Liver (tissue), 9 donors: ENCODE results near the gene CSMD2. TPM values are rescaled to one million over a fixed set of nuclear protein-coding genes. Genes with fewer than 3 reads are reported as not detected.
"Not testable (repeated sequence)": the region's sequence is repeated elsewhere in the genome, so short reads cannot be mapped to it uniquely, and the experiment has no call there.

Source experiments
- DNase-seq: peaks from one replicate; pipeline ENCODE4 v3.0.0-alpha.2; 2017; ENCODE audit warnings: low spot score
- H3K27ac ChIP-seq, 2 donors: one replicate each; pipeline ENCODE4 v1.7.0; 2013; ENCODE audit warnings: inconsistent platforms in 2 of 2, low read length in 2 of 2, control low read depth in 1 of 2, low read depth in 1 of 2, mild to moderate bottlenecking in 1 of 2
- H3K27me3 ChIP-seq, 4 donors: one replicate each; pipeline versions ENCODE4 v1.6.1 to v1.7.0; 2013; ENCODE audit warnings: low read length in 3 of 4, inconsistent platforms in 1 of 4, mild to moderate bottlenecking in 1 of 4, moderate library complexity in 1 of 4; ENCODE audit not compliant: control insufficient read depth in 4 of 4, insufficient read depth in 4 of 4
- H3K36me3 ChIP-seq, 4 donors: one replicate each; pipeline versions ENCODE4 v1.6.1 to v1.7.0; 2013; ENCODE audit warnings: low read length in 3 of 4, mild to moderate bottlenecking in 3 of 4, low read depth in 1 of 4, moderate library complexity in 1 of 4; ENCODE audit not compliant: control insufficient read depth in 4 of 4, insufficient read depth in 3 of 4
- H3K4me1 ChIP-seq, 4 donors: one replicate each; pipeline versions ENCODE4 v1.6.1 to v1.7.0; 2013; ENCODE audit warnings: low read length in 3 of 4, mild to moderate bottlenecking in 3 of 4, moderate library complexity in 1 of 4; ENCODE audit not compliant: control insufficient read depth in 4 of 4, insufficient read depth in 4 of 4
- H3K4me3 ChIP-seq, 3 donors: one replicate each; pipeline versions ENCODE4 v1.6.1 to v1.7.0; 2013; ENCODE audit warnings: low read length in 3 of 3, control low read depth in 1 of 3, low read depth in 1 of 3, mild to moderate bottlenecking in 1 of 3
- H3K9ac ChIP-seq, 2 donors: one replicate each; pipeline ENCODE4 v1.7.0; 2013; ENCODE audit warnings: low read length in 2 of 2, mild to moderate bottlenecking in 2 of 2, moderate library complexity in 2 of 2, control low read depth in 1 of 2, low read depth in 1 of 2
- H3K9me3 ChIP-seq, 4 donors: one replicate each; pipeline versions ENCODE4 v1.6.1 to v1.7.0; 2013; ENCODE audit warnings: low read length in 3 of 4; ENCODE audit not compliant: control insufficient read depth in 4 of 4
- FOXA1 ChIP-seq: IDR thresholded peaks from 2 replicates; pipeline ENCODE4 v1.6.1; 2016; ENCODE audit warnings: antibody characterized with exemption
- HNF4G ChIP-seq: IDR thresholded peaks from 2 replicates; pipeline ENCODE4 v1.6.1; 2016; ENCODE audit warnings: antibody characterized with exemption
- JUND ChIP-seq, 2 donors: IDR thresholded peaks; 2 replicates each; pipeline ENCODE4 v1.6.1; 2016; ENCODE audit warnings: antibody characterized with exemption in 2 of 2
- RAD21 ChIP-seq, 2 donors: IDR thresholded peaks; 2 replicates each; pipeline ENCODE4 v1.6.1; 2016; ENCODE audit warnings: antibody characterized with exemption in 2 of 2, mild to moderate bottlenecking in 2 of 2
- SP1 ChIP-seq: IDR thresholded peaks from 2 replicates; pipeline ENCODE4 v1.6.1; 2018; ENCODE audit warnings: antibody characterized with exemption, mild to moderate bottlenecking
- YY1 ChIP-seq: IDR thresholded peaks from 2 replicates; pipeline ENCODE4 v1.6.1; 2016; ENCODE audit warnings: antibody characterized with exemption, mild to moderate bottlenecking
- ZBTB33 ChIP-seq: IDR thresholded peaks from 2 replicates; pipeline ENCODE4 v1.6.1; 2016; ENCODE audit warnings: antibody characterized with exemption
- WGBS: extraction: QIAGEN DNeasy Blood & Tissue Kit; methylation state at CpG from one replicate; pipeline ENCODE4 v1.1.7; 2013; 5-methylcytosine and 5-hydroxymethylcytosine counted together
- polyA plus RNA-seq, 2 donors: library from polyadenylated mRNA; stranded (reverse) in 1 of 2; unstranded in 1 of 2; fragments of 200-250 nt in 1 of 2; fragments of >200 nt in 1 of 2; fragmentation: Nextera tagmentation in 1 of 2; extraction: Ambion mirVana in 1 of 2; gene quantifications; one replicate each; pipeline versions ENCODE4 v1.2.1 to v1.2.3, GENCODE V29; 2013 to 2015
- total RNA-seq, 2 donors: library from RNA; depleted of rRNA; stranded (reverse); fragments of >200 nt; gene quantifications; one replicate each; pipeline ENCODE4 v1.2.3, GENCODE V29; 2014
- TF ChIP-seq, protein P1 (sequence below): IDR thresholded peaks from 2 replicates; pipeline ENCODE4 v1.6.1; 2016; ENCODE audit warnings: antibody characterized with exemption
- TF ChIP-seq, protein P2 (sequence below): fragments of 150-350 bp; IDR thresholded peaks from 2 replicates; pipeline ENCODE4 v1.5.1; 2017; ENCODE audit warnings: improper control_type of control experiment, low read depth, low read length; ENCODE audit not compliant: missing input control
- donor health status: healthy.
- donor health status: healthy.
- donor health status: healthy.
- donor health status: healthy.
- donor health status: healthy.

The CSMD2 gene
- total and polyA plus RNA-seq, 4 donors = 0.08 to 0.09 TPM; not detected in 2

DNA sequence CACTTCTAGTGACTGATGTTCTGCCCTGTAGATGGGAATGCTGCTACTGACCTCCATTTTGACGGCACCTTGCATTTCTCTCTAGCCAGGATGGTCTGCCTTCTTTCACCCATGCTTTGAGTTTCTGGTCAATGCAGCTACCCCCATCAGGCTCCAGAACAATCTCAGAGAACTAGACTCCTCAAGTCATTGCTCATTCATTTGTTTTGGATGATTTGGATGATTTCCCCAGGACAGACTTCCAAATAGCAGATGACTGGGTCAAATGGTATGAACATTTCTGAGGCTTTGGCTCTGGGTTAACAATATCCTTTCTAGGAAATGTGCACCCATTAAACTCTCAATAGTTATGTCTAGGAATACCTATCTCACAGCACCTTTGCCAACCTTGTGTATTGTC is 63.9 kb downstream of the CSMD2 start:
- DNase-seq = no peak
- Histone ChIP-seq H3K4me1 (no peaks in the 10 kb centered on the region), H3K4me3 (no peak overlapping the region), H3K36me3 (no peaks in the 10 kb centered on the region), H3K27ac (no peak overlapping the region), H3K9me3 (no peaks in the 10 kb centered on the region), H3K9ac (no peak overlapping the region), H3K27me3 (peaks cover 0 to 7% (median 0%) of the 10 kb centered on the region in 4 donors)
- no peak for TF ChIP-seq HNF4G
- TF ChIP-seq, protein P1, sequence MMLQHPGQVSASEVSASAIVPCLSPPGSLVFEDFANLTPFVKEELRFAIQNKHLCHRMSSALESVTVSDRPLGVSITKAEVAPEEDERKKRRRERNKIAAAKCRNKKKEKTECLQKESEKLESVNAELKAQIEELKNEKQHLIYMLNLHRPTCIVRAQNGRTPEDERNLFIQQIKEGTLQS = no peak
- TF ChIP-seq, protein P2, sequence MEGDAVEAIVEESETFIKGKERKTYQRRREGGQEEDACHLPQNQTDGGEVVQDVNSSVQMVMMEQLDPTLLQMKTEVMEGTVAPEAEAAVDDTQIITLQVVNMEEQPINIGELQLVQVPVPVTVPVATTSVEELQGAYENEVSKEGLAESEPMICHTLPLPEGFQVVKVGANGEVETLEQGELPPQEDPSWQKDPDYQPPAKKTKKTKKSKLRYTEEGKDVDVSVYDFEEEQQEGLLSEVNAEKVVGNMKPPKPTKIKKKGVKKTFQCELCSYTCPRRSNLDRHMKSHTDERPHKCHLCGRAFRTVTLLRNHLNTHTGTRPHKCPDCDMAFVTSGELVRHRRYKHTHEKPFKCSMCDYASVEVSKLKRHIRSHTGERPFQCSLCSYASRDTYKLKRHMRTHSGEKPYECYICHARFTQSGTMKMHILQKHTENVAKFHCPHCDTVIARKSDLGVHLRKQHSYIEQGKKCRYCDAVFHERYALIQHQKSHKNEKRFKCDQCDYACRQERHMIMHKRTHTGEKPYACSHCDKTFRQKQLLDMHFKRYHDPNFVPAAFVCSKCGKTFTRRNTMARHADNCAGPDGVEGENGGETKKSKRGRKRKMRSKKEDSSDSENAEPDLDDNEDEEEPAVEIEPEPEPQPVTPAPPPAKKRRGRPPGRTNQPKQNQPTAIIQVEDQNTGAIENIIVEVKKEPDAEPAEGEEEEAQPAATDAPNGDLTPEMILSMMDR = no peak
- TF ChIP-seq FOXA1 = no peak
- TF ChIP-seq ZBTB33 = no peak
- no peak for TF ChIP-seq JUND (IDR thresholded peaks at IDR 0.05)
- 95% methylated on average over 1 of the region's 1 CpG for WGBS

DNA sequence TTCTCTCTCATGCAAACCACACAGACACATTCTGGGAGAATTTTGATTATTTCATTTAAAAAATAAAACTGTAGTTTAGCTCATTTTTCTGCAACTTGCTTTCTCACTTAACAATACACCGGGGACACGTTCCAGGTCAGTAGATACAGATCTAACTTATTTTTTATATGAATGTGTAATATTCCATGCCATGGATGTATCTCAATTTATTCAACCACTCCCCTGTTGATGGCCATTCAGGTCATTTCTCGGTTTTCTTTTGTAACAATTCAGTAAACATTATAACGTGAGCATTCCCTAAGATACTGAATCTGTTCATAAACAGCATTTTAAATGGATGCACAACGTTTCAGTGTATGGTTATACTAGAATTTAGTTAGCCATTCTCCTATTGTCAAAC is 64.7 kb downstream of the CSMD2 start:
- WGBS = 69% methylated on average over 5 of the region's 5 CpGs
- H3K36me3 ChIP-seq = no peaks in the 10 kb centered on the region
- no peak overlapping the region for H3K27ac ChIP-seq
- no peaks in the 10 kb centered on the region for H3K9me3 ChIP-seq
- DNase-seq = no peak
- H3K4me1 ChIP-seq = no peaks in the 10 kb centered on the region
- H3K4me3 ChIP-seq = no peak overlapping the region
- no peak overlapping the region for H3K9ac ChIP-seq
- TF ChIP-seq YY1 = no peak
- no peak for TF ChIP-seq RAD21 (IDR thresholded peaks at IDR 0.05)
- peaks cover 0 to 7% (median 0%) of the 10 kb centered on the region in 4 donors for H3K27me3 ChIP-seq

- not testable (repeated sequence) for H3K9ac ChIP-seq, H3K4me3 ChIP-seq, H3K9me3 ChIP-seq, H3K27ac ChIP-seq, DNase-seq, H3K4me1 ChIP-seq, H3K27me3 ChIP-seq, H3K36me3 ChIP-seq
- 91% methylated on average over 17 of the region's 27 CpGs for WGBS
These were observed 72.6 kb downstream of the CSMD2 start for GRCh38 chr1:34092399-34092798.

- H3K9me3 ChIP-seq = no peaks in the 10 kb centered on the region
- no peaks in the 10 kb centered on the region for H3K4me1 ChIP-seq
- WGBS = 76% methylated on average over 6 of the region's 6 CpGs
- H3K27me3 ChIP-seq = peaks cover 0 to 3% (median 0%) of the 10 kb centered on the region in 4 donors
- H3K27ac ChIP-seq = no peak overlapping the region
- no peak overlapping the region for H3K4me3 ChIP-seq
- DNase-seq = no peak
- no peaks in the 10 kb centered on the region for H3K36me3 ChIP-seq
- H3K9ac ChIP-seq = no peak overlapping the region
- TF ChIP-seq SP1 = no peak
These were observed 75.3 kb downstream of the CSMD2 start for GRCh38 chr1:34089731-34090130.
